Left colon (tissue), 2 donors: ENCODE results near the gene DIP2B. TPM values are rescaled to one million over a fixed set of nuclear protein-coding genes. Genes with fewer than 3 reads are reported as not detected.
A peak's percentile ranks its signal among the peaks of the same experiment; 100 is the strongest.

Source experiments
- ATAC-seq: fragments of 200-7000 bp; cut with Tn5 transposase; one replicate; pipeline ENCODE4 v1.9.1; 2020; ENCODE audit warnings: mild to moderate bottlenecking, moderate library complexity
- DNase-seq, 2 donors: peaks; one replicate each; pipeline ENCODE4 v3.0.0-alpha.2; 2020
- intact Hi-C, 2 donors: fragments of 100-400 bp; cut with DNase I in 1 of 2; cut with micrococcal nuclease in 1 of 2; formaldehyde crosslinking; loops; one replicate each; pipeline versions ENCODE4 v1.11.2 to v1.14.0; 2022; cut with DNase I, micrococcal nuclease
- total RNA-seq, 2 donors: library from RNA; stranded (reverse); fragmentation: NEBNext Ultra II Directional; extraction: Animal tissue kit (Norgen Biotek cat#: 25700); gene quantifications; one replicate each; pipeline ENCODE4 v1.2.1, GENCODE V29; 2021
- donor health status: DM: no; HTN: no; CAD: no.
- donor health status: DM: yes; HTN: yes; CAD: no.

The DIP2B gene
- total RNA-seq, 2 donors from 2014 or later, result 33.5 to 37.7 TPM

GRCh38 chr12:50642035-50642451 lies 137.3 kb downstream of the DIP2B start:
- intact Hi-C loops, result no loop called here
- DNase-seq, result no peak
- no peak for ATAC-seq

- intact Hi-C loops, result no loop called here
- ATAC-seq, result no peak
- DNase-seq, result no peak
Observed at GRCh38 chr12:50642761-50643160, 138.0 kb downstream of the DIP2B start.

- no peak for DNase-seq
- ATAC-seq, result no peak
- intact Hi-C loops, result no loop called here
Observed at GRCh38 chr12:50647031-50647430, 142.2 kb downstream of the DIP2B start.

- ATAC-seq (no peak), DNase-seq (no peak)
- intact Hi-C loops, result no loop called here
Observed at GRCh38 chr12:50647479-50647878, 142.7 kb downstream of the DIP2B start.

- ATAC-seq, result no peak
- intact Hi-C loops, result no loop called here
Observed at GRCh38 chr12:50650285-50650684, 145.5 kb downstream of the DIP2B start.

GRCh38 chr12:50655374-50655921 lies 150.7 kb downstream of the DIP2B start:
- intact Hi-C loops, result no loop called here
- ATAC-seq, result no peak
- DNase-seq, result no peak

More at GRCh38 chr12:50650285-50650684, 145.5 kb downstream of the DIP2B start:
- DNase-seq, result no peak

- DNase-seq (no peak), ATAC-seq (peak; percentile 41)
- intact Hi-C loops, result no loop called here
Observed at GRCh38 chr12:50659260-50659659, 154.5 kb downstream of the DIP2B start.

- ATAC-seq (peak; percentile 92), DNase-seq (peak; percentile 23 to 52)
- intact Hi-C loops, result no loop called here
Observed at GRCh38 chr12:50659690-50660424, 155.1 kb downstream of the DIP2B start.

- intact Hi-C loops, result no loop called here
- DNase-seq (no peak), ATAC-seq (no peak)
Observed at GRCh38 chr12:50660425-50660822, 155.6 kb downstream of the DIP2B start.

GRCh38 chr12:50661300-50662115 lies 156.7 kb downstream of the DIP2B start:
- intact Hi-C loops, result no loop called here
- no peak for ATAC-seq
- DNase-seq, result no peak

GRCh38 chr12:50662116-50662510 lies 157.3 kb downstream of the DIP2B start:
- ATAC-seq (no peak), DNase-seq (no peak)
- intact Hi-C loops, result no loop called here

GRCh38 chr12:50665170-50665569 lies 160.4 kb downstream of the DIP2B start:
- ATAC-seq (peak; percentile 38), DNase-seq (no peak)
- intact Hi-C loops, result no loop called here

- ATAC-seq (peak; percentile 35), DNase-seq (no peak)
- intact Hi-C loops, result no loop called here
Observed at GRCh38 chr12:50665609-50666008, 160.8 kb downstream of the DIP2B start.

GRCh38 chr12:50666023-50666422 lies 161.2 kb downstream of the DIP2B start:
- DNase-seq, result no peak
- peak; percentile 35 for ATAC-seq
- intact Hi-C loops, result no loop called here

GRCh38 chr12:50672158-50672557 lies 167.4 kb downstream of the DIP2B start:
- DNase-seq (no peak), ATAC-seq (no peak)
- intact Hi-C loops, result no loop called here

GRCh38 chr12:50676756-50677155 lies 172.0 kb downstream of the DIP2B start:
- intact Hi-C loops, result no loop called here

GRCh38 chr12:50677858-50678257 lies 173.1 kb downstream of the DIP2B start:
- ATAC-seq, result peak; percentile 44
- intact Hi-C loops, result no loop called here
- DNase-seq, result no peak

More at GRCh38 chr12:50676756-50677155, 172.0 kb downstream of the DIP2B start:
- ATAC-seq (no peak), DNase-seq (no peak)

GRCh38 chr12:50678650-50679365 lies 174.0 kb downstream of the DIP2B start:
- DNase-seq, result no peak
- ATAC-seq, result no peak
- intact Hi-C loops, result no loop called here

- DNase-seq (no peak), ATAC-seq (no peak)
- intact Hi-C loops, result no loop called here
Observed at GRCh38 chr12:50679612-50680011, 174.8 kb downstream of the DIP2B start.
